GM21367 (cell line): ENCODE data around the gene CAPG.
"Not testable (repeated sequence)": the region's sequence is repeated elsewhere in the genome, so short reads cannot be mapped to it uniquely, and the experiment has no call there.

Source experiments
- ATAC-seq: cut with Tn5 transposase; IDR thresholded peaks from one replicate; pipeline ENCODE4 v1.9.1; 2021; ENCODE audit not compliant: unreplicated experiment

Gene CAPG

GRCh38 chr2:85398426-85399182, 11.6 kb downstream of the CAPG start:
- ATAC-seq, result no peak

DNA sequence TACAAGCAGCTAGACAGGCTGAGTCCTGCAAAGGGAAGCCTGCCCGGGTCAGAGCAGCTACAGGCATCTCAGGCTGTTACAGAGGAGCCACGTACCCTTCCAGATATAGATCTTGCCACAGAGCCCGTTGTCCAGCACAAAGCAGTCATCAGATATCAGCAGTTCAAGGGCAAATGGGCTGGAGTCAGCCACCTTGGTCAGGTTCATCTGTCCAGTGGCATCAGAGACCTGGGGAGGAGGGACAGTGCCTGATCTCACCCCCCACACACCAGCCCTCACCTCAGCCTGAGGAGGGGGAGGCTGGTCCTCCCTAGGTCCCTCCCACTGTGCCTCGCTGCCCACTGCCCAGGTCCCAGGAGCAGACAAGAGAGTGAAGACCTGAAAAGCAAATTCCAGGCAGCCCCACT, 12.2 kb downstream of the CAPG start:
- ATAC-seq, result no peak

- no peak for ATAC-seq
Observed at GRCh38 chr2:85396531-85397470, 13.4 kb downstream of the CAPG start.

DNA sequence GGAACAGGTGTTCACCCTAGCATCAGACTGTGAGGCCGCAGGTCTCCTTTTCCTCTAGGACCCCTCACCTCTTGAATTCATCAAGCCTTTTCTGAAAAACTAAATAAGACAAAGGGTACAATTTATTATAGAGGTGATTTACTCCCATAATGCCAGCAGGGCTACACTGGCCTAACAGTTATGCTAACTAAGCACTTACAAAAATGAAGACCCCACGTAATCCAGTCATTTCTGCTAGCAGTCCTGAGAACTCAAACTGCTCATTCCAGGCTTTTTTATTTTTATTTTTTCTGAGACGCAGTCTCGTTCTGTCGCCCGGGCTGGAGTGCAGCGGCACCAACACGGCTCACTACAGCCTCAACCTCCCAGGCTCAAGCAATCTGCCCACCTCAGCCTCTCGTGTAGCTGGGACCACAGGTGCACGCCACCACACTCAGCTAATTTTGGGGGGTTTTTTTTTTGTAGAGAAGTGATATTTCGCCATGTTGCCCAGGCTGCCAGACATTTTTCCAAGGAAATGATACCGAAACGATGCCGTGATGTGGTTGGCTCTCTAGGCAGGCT, 14.2 kb downstream of the CAPG start:
- ATAC-seq, result no peak

- no peak for ATAC-seq
Observed at GRCh38 chr2:85394976-85395375, 15.2 kb downstream of the CAPG start.

DNA sequence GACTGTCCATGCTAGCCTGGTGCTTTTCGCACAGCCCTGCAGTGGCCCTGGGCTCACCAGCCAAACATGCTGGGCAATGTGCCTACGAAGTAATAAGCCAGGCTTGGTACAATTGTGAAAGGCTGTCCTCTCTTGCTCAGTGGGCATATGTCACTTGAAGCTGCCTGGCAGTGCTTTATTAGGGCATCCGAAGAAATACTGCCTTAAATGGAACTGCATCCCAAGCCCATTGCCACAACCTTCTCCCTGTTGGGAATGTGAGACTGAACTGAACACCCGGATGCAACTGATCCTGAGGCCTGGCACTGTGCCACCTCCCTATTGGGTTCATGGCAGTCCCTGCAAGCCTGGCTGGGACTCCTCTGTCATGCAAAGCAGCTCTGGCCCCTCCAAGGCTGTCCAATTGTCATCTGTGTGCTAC, 15.9 kb downstream of the CAPG start:
- no peak for ATAC-seq

DNA sequence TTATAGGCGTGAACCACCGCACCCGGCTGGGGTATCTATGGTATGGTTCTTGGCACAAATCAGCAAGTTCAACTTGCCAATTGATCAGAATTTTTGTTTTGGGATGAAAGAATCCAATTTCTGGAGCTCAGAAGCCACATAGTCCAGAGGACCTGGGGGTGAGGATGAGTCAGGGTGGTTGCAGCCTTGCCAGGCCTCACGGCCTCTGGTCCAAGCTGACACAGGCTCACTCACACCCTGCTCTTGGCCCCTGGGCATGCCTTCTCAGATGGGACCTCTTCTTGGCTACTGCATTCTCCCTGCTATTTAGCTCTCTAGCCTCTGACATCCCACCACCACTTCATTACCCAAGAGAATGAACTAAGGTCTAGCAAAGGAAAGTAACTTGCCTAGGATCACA, 16.3 kb downstream of the CAPG start:
- ATAC-seq, result no peak

- ATAC-seq, result no peak
Observed at GRCh38 chr2:85390941-85391669, 19.1 kb downstream of the CAPG start.

- ATAC-seq, result no peak
Observed at GRCh38 chr2:85388878-85389538, 21.2 kb downstream of the CAPG start.

- ATAC-seq, result no peak
Observed at GRCh38 chr2:85387754-85388153, 22.4 kb downstream of the CAPG start.

GRCh38 chr2:85385746-85386145, 24.4 kb downstream of the CAPG start:
- no peak for ATAC-seq

- no peak for ATAC-seq
Observed at GRCh38 chr2:85383850-85384249, 26.3 kb downstream of the CAPG start.

GRCh38 chr2:85383151-85383550, 27.0 kb downstream of the CAPG start:
- ATAC-seq, result not testable (repeated sequence)

DNA sequence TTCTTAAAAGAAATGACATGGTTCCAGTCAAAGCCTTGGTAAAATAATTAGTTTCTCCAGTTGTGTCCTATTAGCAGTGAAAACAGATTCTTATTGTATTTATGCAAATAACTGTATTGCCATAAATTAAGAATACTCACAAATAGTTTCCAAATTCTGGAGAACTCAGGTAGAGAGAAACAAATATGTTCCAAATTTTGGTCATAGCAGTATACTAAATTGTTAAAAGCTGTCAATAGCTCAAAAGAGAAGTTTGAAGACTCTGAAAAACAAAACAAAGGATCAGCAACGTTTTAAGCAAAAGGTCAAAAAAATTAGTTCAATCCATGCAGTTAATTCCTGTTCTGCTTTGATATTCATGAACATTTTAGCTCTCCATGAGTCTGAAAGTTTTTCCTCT, 30.1 kb downstream of the CAPG start:
- ATAC-seq, result no peak

DNA sequence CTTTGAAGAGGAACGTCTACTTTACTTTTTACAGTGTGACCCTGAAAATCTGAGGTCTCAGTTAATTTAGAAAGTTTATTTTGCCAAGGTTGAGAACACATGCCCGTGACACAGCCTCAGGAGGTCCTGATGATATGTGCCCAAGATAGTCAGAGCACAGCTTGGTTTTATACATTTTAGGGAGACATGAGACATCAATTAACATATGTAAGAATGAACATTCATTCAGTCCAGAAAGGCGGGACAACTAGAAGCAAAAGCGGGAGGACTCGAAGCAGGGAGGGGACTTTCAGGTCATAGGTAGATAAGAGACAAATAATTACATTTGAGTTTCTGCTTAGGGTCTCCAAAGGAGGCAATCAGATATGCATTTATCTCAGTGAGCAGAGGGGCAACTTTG, 31.9 kb downstream of the CAPG start:
- no peak for ATAC-seq

DNA sequence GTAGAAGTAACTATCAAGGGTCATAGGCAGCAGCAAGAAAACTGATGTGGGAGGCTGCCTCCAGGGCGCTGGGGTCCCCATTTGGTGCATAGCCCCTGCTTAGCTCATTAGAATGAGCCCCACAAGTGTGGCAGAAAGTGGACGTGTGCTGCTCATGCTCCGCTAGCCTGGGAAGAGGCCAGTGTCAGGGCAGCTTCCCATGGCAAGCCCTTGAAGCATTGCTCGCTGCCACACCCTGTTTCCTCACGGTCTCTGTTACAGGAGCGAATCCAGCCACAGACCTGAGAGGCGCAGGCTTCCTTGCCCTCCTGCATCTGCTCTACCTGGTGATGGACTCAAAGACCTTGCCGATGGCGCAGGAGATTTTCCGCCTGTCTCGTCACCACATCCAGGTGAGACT, 33.1 kb downstream of the CAPG start:
- ATAC-seq, result no peak

DNA sequence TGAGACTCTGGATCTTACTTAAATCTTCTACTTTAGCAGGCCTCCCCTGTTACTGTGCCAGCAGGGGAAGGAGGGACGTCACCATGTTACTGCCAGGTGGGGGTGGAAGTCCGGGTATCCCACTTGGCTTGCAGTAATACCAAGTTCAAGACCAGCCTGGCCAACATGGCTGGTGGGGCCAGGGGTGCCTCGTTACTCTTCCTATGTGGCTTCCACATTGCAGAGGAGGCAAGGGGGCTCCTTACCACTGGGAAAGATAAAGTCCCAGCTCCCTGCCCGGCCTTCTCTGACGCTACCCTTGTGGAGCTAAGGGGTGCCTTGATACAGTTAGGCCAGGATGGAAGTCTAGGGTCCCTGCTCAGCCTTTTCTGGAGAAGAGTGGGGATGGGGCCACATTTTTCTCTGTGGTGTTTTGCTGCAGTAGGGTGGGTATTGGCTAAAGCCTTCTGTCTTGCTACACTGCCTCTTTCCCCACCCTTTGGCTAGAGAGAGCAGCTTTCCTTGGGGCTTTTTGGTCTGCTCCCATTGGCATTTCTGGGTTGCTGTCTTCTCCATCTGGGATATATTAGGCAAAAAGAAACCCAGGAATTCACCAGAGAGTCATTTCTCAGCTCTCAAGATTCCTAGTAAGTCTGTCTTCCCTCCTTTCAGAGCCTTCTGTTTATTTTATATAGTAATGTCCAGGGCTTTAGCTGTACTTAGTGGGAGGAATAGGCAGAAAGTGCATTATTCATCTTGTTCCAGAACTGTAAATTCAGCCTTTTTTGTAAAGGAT, 33.7 kb downstream of the CAPG start:
- ATAC-seq, result no peak

- no peak for ATAC-seq
Observed at GRCh38 chr2:85371045-85371444, 39.1 kb downstream of the CAPG start.

- no peak for ATAC-seq
Observed at GRCh38 chr2:85369500-85369899, 40.7 kb downstream of the CAPG start.

- ATAC-seq, result no peak
Observed at GRCh38 chr2:85368921-85369320, 41.2 kb downstream of the CAPG start.
